ENCODE measurements around the gene ADCK1.
A peak's percentile ranks its signal among the peaks of the same experiment; 100 is the strongest.

DNA sequence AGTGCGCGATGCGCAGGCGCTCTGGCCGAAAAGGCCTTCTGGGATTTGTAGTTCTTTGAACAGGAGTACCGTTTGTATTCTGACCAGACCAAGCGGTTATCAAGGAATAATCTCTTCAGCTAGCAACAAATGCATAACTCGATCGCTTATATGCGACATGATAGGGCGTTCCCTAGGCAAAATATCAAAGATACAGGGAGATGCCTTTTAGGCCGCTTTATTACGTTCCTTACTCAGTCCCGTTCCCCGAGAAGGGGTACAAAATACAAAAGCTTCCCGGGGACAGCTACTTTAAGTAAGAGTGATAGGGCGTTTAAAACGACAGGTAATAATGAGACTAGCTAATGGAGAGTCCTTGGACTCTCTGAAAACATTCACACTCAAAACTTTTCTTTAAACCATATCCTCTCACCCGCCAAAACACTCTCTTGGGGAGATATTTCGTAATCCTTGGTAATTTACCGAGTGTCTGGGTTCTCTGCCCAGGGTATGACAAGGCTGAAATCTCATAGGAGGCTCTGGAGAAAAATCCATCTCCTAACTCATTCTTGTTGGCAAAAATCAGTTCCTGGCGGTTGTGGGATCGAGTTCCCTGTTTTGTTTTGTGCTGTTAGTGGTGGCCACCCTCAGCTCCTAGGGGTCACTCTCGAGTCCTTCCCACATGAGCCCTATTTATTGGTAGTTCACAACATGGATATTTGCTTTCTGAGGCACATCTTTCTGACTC is 38.5 kb upstream of the ADCK1 start:
- TF ChIP-seq CTCF (IDR thresholded peaks at IDR 0.05) = peak in 1 of 7 experiments; percentile 10
- no peak for TF ChIP-seq POLR2A (IDR thresholded peaks at IDR 0.05)
